K562 (cell line): Measurements from ENCODE around the gene PRICKLE4. TPM values are rescaled to one million over a fixed set of nuclear protein-coding genes. Genes with fewer than 3 reads are reported as not detected.

Experiments used
- BCOR ChIP-seq: fragments of 450-650 bp; IDR thresholded peaks from 2 replicates; pipeline ENCODE4 v1.6.1; 2016
- CREM ChIP-seq: IDR thresholded peaks from 2 replicates; pipeline ENCODE4 v1.6.1; 2014; ENCODE audit warnings: antibody characterized with exemption, low read depth
- DMBX1 ChIP-seq: fragments of 250-450 bp; sonication (Bioruptor Pico); IDR thresholded peaks from 2 replicates; pipeline ENCODE4 v1.8.0; 2022; ENCODE audit warnings: inconsistent platforms, mild to moderate bottlenecking, moderate library complexity, borderline replicate concordance
- DNMT1 ChIP-seq: fragments of 450-650 bp; IDR thresholded peaks from 2 replicates; pipeline ENCODE4 v1.6.1; 2016; ENCODE audit warnings: antibody characterized with exemption, mild to moderate bottlenecking
- FOXK1 ChIP-seq: sonication (generic); formaldehyde crosslinking; IDR thresholded peaks from 2 replicates; pipeline ENCODE4 v1.8.0; 2022; ENCODE audit warnings: missing genetic modification reagents, mild to moderate bottlenecking, borderline replicate concordance
- FOXP1 ChIP-seq: sonication (generic); formaldehyde crosslinking; IDR thresholded peaks from 2 replicates; pipeline ENCODE4 v1.8.0; 2022; ENCODE audit warnings: mild to moderate bottlenecking, missing genetic modification reagents
- GTF2E2 ChIP-seq: fragments of 200-800 bp; sonication (Bioruptor generic); IDR thresholded peaks from 2 replicates; pipeline ENCODE4 v1.6.1; 2016; ENCODE audit warnings: missing genetic modification characterization, missing compliant biosample characterization
- HSF4 ChIP-seq: fragments of 250-450 bp; sonication (Bioruptor Pico); IDR thresholded peaks from 2 replicates; pipeline ENCODE4 v2.1.2; 2022; ENCODE audit warnings: mild to moderate bottlenecking, moderate library complexity, borderline replicate concordance
- MCM7 ChIP-seq, 2 experiments: fragments of 450-650 bp; IDR thresholded peaks; 2 replicates each; pipeline ENCODE4 v1.6.1; 2016 to 2018
- NR1H2 ChIP-seq: sonication (generic); formaldehyde crosslinking; IDR thresholded peaks from 2 replicates; pipeline ENCODE4 v1.4.0; 2020; ENCODE audit warnings: mild to moderate bottlenecking, missing genetic modification reagents
- RAD51 ChIP-seq: fragments of 450-650 bp; IDR thresholded peaks from 2 replicates; pipeline ENCODE4 v1.7.1; 2016; ENCODE audit warnings: low read depth, mild to moderate bottlenecking, borderline replicate concordance
- TEAD4 ChIP-seq, 2 experiments: sonication (generic) in 1 of 2; formaldehyde crosslinking in 1 of 2; IDR thresholded peaks; 2 replicates each; pipeline versions ENCODE4 v1.6.1 to v1.8.0; 2012 to 2022; ENCODE audit warnings: borderline replicate concordance in 1 of 2, inconsistent platforms in 1 of 2, low read length in 1 of 2, mild to moderate bottlenecking in 1 of 2, missing genetic modification reagents in 1 of 2
- ZNF76 ChIP-seq: fragments of 250-450 bp; sonication (Bioruptor Pico); IDR thresholded peaks from 2 replicates; pipeline ENCODE4 v1.4.0; 2020; ENCODE audit warnings: mild to moderate bottlenecking, moderate library complexity, borderline replicate concordance
- polyA plus RNA-seq, 8 experiments: library from polyadenylated mRNA; depleted of rRNA in 4 of 8; stranded (reverse) in 5 of 8; unstranded in 3 of 8; fragments of >200 nt; fragmentation: Nextera tagmentation in 2 of 8; fragmentation: Illumina TruSeq in 1 of 8; extraction: Ambion mirVana in 2 of 8; extraction: Trizol in 1 of 8; gene quantifications; 2 replicates each; pipeline versions ENCODE4 v1.2.1 to v1.2.3, GENCODE V29; 2011 to 2014; ENCODE audit warnings: inconsistent platforms in 1 of 8, missing spikeins in 1 of 8
- total RNA-seq, 7 experiments: library from RNA; depleted of rRNA in 6 of 7; stranded (reverse); fragments of >200 nt in 6 of 7; fragmentation: Illumina TruSeq in 2 of 7; extraction: Trizol in 2 of 7; gene quantifications; 2 replicates each; pipeline versions ENCODE4 v1.2.1 to v1.2.3, GENCODE V29; 2011 to 2021; ENCODE audit warnings: low replicate concordance in 1 of 7
- TF ChIP-seq, protein P1 (sequence below), 2 experiments: IDR thresholded peaks in 1 of 2; conservative IDR thresholded peaks in 1 of 2; 2 replicates each; pipeline ENCODE4 v1.6.1; 2016; ENCODE audit warnings: low read depth in 2 of 2, mild to moderate bottlenecking in 1 of 2, missing compliant biosample characterization in 1 of 2, missing genetic modification characterization in 1 of 2, moderate library complexity in 1 of 2
- TF ChIP-seq, protein P2 (sequence below): fragments of 250-450 bp; sonication (Bioruptor Pico); IDR thresholded peaks from 2 replicates; pipeline ENCODE4 v1.9.0; 2021; ENCODE audit warnings: mild to moderate bottlenecking
- TF ChIP-seq, protein P3 (sequence below): IDR thresholded peaks from 2 replicates; pipeline ENCODE4 v1.6.1; 2014; ENCODE audit warnings: antibody characterized with exemption
- TF ChIP-seq, protein P4 (sequence below): IDR thresholded peaks from 3 replicates; pipeline ENCODE4 v1.6.1; 2011; ENCODE audit warnings: borderline replicate concordance, mild to moderate bottlenecking; ENCODE audit not compliant: insufficient read length, insufficient read depth

PRICKLE4 gene
- total and polyA plus RNA-seq, 9 of the 15 experiments (the other 6 are each of a cell fraction or from before 2014, with no cell fraction given), result 0.20 to 0.32 (median 0.27) TPM; not detected in 6

- TF ChIP-seq NR1H2 (CRISPR knock-in tag) (no peak), FOXP1 (CRISPR knock-in tag) (no peak), MCM7 (IDR thresholded peaks at IDR 0.05) (no peak), TEAD4 (IDR thresholded peaks at IDR 0.05; ENCODE audit: low read length) (no peak), TEAD4 (CRISPR knock-in tag; IDR thresholded peaks at IDR 0.05; ENCODE audit: borderline replicate concordance) (0 out of 2 replicates have a peak, but pooled peaks have one; percentile 25), ZNF76 (CRISPR knock-in tag) (no peak), DNMT1 (no peak), RAD51 (no peak), CREM (no peak), DMBX1 (CRISPR knock-in tag) (no peak), GTF2E2 (tag) (no peak), FOXK1 (no peak), BCOR (0 out of 2 replicates have a peak, but pooled peaks have one; percentile 38), HSF4 (CRISPR knock-in tag) (no peak)
- TF ChIP-seq, protein P1, sequence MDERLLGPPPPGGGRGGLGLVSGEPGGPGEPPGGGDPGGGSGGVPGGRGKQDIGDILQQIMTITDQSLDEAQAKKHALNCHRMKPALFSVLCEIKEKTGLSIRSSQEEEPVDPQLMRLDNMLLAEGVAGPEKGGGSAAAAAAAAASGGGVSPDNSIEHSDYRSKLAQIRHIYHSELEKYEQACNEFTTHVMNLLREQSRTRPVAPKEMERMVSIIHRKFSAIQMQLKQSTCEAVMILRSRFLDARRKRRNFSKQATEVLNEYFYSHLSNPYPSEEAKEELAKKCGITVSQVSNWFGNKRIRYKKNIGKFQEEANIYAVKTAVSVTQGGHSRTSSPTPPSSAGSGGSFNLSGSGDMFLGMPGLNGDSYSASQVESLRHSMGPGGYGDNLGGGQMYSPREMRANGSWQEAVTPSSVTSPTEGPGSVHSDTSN (CRISPR knock-in tag; IDR thresholded peaks at IDR 0.05; ENCODE audit: low read depth), result no peak
- TF ChIP-seq, protein P1 (tag; conservative IDR thresholded peaks at IDR 0.05; ENCODE audit: low read depth), result no peak
- TF ChIP-seq, protein P2, sequence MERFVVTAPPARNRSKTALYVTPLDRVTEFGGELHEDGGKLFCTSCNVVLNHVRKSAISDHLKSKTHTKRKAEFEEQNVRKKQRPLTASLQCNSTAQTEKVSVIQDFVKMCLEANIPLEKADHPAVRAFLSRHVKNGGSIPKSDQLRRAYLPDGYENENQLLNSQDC (CRISPR knock-in tag), result no peak
- TF ChIP-seq, protein P3, sequence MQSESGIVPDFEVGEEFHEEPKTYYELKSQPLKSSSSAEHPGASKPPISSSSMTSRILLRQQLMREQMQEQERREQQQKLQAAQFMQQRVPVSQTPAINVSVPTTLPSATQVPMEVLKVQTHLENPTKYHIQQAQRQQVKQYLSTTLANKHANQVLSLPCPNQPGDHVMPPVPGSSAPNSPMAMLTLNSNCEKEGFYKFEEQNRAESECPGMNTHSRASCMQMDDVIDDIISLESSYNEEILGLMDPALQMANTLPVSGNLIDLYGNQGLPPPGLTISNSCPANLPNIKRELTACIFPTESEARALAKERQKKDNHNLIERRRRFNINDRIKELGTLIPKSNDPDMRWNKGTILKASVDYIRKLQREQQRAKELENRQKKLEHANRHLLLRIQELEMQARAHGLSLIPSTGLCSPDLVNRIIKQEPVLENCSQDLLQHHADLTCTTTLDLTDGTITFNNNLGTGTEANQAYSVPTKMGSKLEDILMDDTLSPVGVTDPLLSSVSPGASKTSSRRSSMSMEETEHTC, result no peak
- TF ChIP-seq, protein P4, sequence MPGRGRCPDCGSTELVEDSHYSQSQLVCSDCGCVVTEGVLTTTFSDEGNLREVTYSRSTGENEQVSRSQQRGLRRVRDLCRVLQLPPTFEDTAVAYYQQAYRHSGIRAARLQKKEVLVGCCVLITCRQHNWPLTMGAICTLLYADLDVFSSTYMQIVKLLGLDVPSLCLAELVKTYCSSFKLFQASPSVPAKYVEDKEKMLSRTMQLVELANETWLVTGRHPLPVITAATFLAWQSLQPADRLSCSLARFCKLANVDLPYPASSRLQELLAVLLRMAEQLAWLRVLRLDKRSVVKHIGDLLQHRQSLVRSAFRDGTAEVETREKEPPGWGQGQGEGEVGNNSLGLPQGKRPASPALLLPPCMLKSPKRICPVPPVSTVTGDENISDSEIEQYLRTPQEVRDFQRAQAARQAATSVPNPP, result no peak
Measured at GRCh38 chr6:41736800-41737555, 43.6 kb upstream of the PRICKLE4 start (continued).
